Astrocyte (in vitro differentiated cells and primary cell): ENCODE measurements around the gene C1orf226. TPM values are rescaled to one million over a fixed set of nuclear protein-coding genes. Genes with fewer than 3 reads are reported as not detected.

ENCODE experiments used
- DNase-seq: peaks from one replicate; pipeline ENCODE4 v3.0.0-alpha.2; 2010; ENCODE audit warnings: low read depth
- FAIRE-seq: peaks from 2 replicates; lab custom pipeline; 2011; peaks lifted over from hg19 to GRCh38; lab: Jason Lieb, UNC
- H2AFZ ChIP-seq: 2 replicates; pipeline ENCODE4 v1.6.0; 2012; ENCODE audit warnings: low read depth, low read length, inconsistent platforms
- H3K27ac ChIP-seq: 2 replicates; pipeline ENCODE4 v1.5.1; 2011; ENCODE audit warnings: low read depth, low read length, inconsistent platforms
- H3K27me3 ChIP-seq: 2 replicates; pipeline ENCODE4 v1.6.0; 2011; ENCODE audit warnings: low read length, inconsistent platforms; ENCODE audit not compliant: insufficient read depth
- H3K36me3 ChIP-seq: 2 replicates; pipeline ENCODE4 v1.5.1; 2011; ENCODE audit warnings: low read length, inconsistent platforms; ENCODE audit not compliant: insufficient read depth
- H3K4me1 ChIP-seq: 2 replicates; pipeline ENCODE4 v1.5.1; 2011; ENCODE audit warnings: low read length, inconsistent platforms; ENCODE audit not compliant: insufficient read depth
- H3K4me2 ChIP-seq: 2 replicates; pipeline ENCODE4 v1.6.0; 2012; ENCODE audit warnings: low read length, inconsistent platforms
- H3K4me3 ChIP-seq: 2 replicates; pipeline ENCODE4 v1.5.1; 2011; ENCODE audit warnings: low read depth, mild to moderate bottlenecking, low read length, inconsistent platforms; ENCODE audit not compliant: insufficient read depth
- H3K79me2 ChIP-seq: 2 replicates; pipeline ENCODE4 v1.6.0; 2012; ENCODE audit warnings: mild to moderate bottlenecking, low read length, inconsistent platforms; ENCODE audit not compliant: insufficient read depth
- H3K9ac ChIP-seq: 2 replicates; pipeline ENCODE4 v1.6.0; 2012; ENCODE audit warnings: mild to moderate bottlenecking, low read length, inconsistent platforms
- H3K9me3 ChIP-seq: 2 replicates; pipeline ENCODE4 v1.5.1; 2012; ENCODE audit warnings: low read depth, mild to moderate bottlenecking, low read length, inconsistent platforms; ENCODE audit not compliant: insufficient read depth
- H4K20me1 ChIP-seq: 2 replicates; pipeline ENCODE4 v1.6.0; 2012; ENCODE audit warnings: low read length, inconsistent platforms; ENCODE audit not compliant: insufficient read depth
- H3K27ac Mint-ChIP-seq: one replicate; pipeline ENCODE4 v1.8.0; 2021; ENCODE audit warnings: mild to moderate bottlenecking, mixed read lengths; ENCODE audit not compliant: unreplicated experiment
- H3K27me3 Mint-ChIP-seq: one replicate; pipeline ENCODE4 v1.8.0; 2021; ENCODE audit warnings: low read depth, mixed read lengths; ENCODE audit not compliant: unreplicated experiment
- H3K36me3 Mint-ChIP-seq: one replicate; pipeline ENCODE4 v1.8.0; 2021; ENCODE audit warnings: low read depth, mixed read lengths; ENCODE audit not compliant: unreplicated experiment
- H3K4me1 Mint-ChIP-seq: one replicate; pipeline ENCODE4 v1.8.0; 2021; ENCODE audit warnings: low read depth, mixed read lengths; ENCODE audit not compliant: unreplicated experiment
- H3K4me3 Mint-ChIP-seq: one replicate; pipeline ENCODE4 v1.8.0; 2021; ENCODE audit warnings: mild to moderate bottlenecking, moderate library complexity, mixed read lengths; ENCODE audit not compliant: unreplicated experiment
- H3K9me3 Mint-ChIP-seq: one replicate; pipeline ENCODE4 v1.8.0; 2021; ENCODE audit warnings: mild to moderate bottlenecking, mixed read lengths; ENCODE audit not compliant: unreplicated experiment
- CTCF ChIP-seq: IDR thresholded peaks from 2 replicates; pipeline ENCODE4 v1.5.1; 2011; ENCODE audit warnings: low read depth, mild to moderate bottlenecking, inconsistent platforms, low read length, moderate library complexity; ENCODE audit not compliant: insufficient read depth
- EZH2 ChIP-seq: IDR thresholded peaks from 2 replicates; pipeline ENCODE4 v1.6.1; 2012; ENCODE audit warnings: mild to moderate bottlenecking, low read length, inconsistent platforms; ENCODE audit not compliant: insufficient read depth
- total RNA-seq: library from RNA; stranded (reverse); gene quantifications from 2 replicates; pipeline ENCODE4 v1.2.1, GENCODE V29; 2021

Gene C1orf226
- total RNA-seq, 1 donor from 2014 or later = 0.73 TPM

GRCh38 chr1:162373072-162373427, 8.5 kb upstream of the C1orf226 start:
- no peak overlapping the region for H3K4me2 ChIP-seq
- no peaks in the 10 kb centered on the region for H3K79me2 ChIP-seq
- DNase-seq (no peak), FAIRE-seq (no peak)
- Mint-ChIP-seq H3K36me3 (no peaks in the 10 kb centered on the region), H3K9me3 (no peaks in the 10 kb centered on the region), H3K4me1 (peaks cover 19% of the 10 kb centered on the region), H3K4me3 (no peak overlapping the region), H3K27me3 (peaks cover 3% of the 10 kb centered on the region), H3K27ac (no peak overlapping the region)
- H4K20me1 ChIP-seq = no peaks in the 10 kb centered on the region
- no peak overlapping the region for H3K4me3 ChIP-seq
- peaks cover 20% of the 10 kb centered on the region for H3K4me1 ChIP-seq
- no peak overlapping the region for H3K9ac ChIP-seq
- H3K27me3 ChIP-seq = no peaks in the 10 kb centered on the region
- no peak overlapping the region for H3K27ac ChIP-seq
- H3K9me3 ChIP-seq = no peaks in the 10 kb centered on the region
- no peak overlapping the region for H2AFZ ChIP-seq
- no peaks in the 10 kb centered on the region for H3K36me3 ChIP-seq
- TF ChIP-seq EZH2 (no peak), CTCF (no peak)

- TF ChIP-seq EZH2 (no peak), CTCF (no peak)
- Histone ChIP-seq H4K20me1 (no peaks in the 10 kb centered on the region), H3K27me3 (no peaks in the 10 kb centered on the region), H3K4me2 (peak overlapping the region; percentile 42), H3K36me3 (no peaks in the 10 kb centered on the region), H3K4me1 (peaks cover 20% of the 10 kb centered on the region), H3K27ac (no peak overlapping the region), H3K79me2 (no peaks in the 10 kb centered on the region), H3K9ac (no peak overlapping the region), H3K4me3 (no peak overlapping the region), H2AFZ (no peak overlapping the region), H3K9me3 (no peaks in the 10 kb centered on the region)
- FAIRE-seq = no peak
- Mint-ChIP-seq H3K36me3 (no peaks in the 10 kb centered on the region), H3K9me3 (no peaks in the 10 kb centered on the region), H3K27ac (peak overlapping the region; percentile 74), H3K4me3 (peak overlapping the region; percentile 13), H3K27me3 (peaks cover 5% of the 10 kb centered on the region), H3K4me1 (peaks cover 19% of the 10 kb centered on the region)
- DNase-seq = peak; percentile 73
These were observed 7.8 kb upstream of the C1orf226 start for GRCh38 chr1:162373541-162374260.

GRCh38 chr1:162374406-162374805, 7.1 kb upstream of the C1orf226 start:
- H3K4me1 ChIP-seq = peaks cover 20% of the 10 kb centered on the region
- no peak overlapping the region for H3K27ac ChIP-seq
- H3K9me3 Mint-ChIP-seq = no peaks in the 10 kb centered on the region
- H3K27ac Mint-ChIP-seq = no peak overlapping the region
- peak overlapping the region; percentile 42 for H3K4me2 ChIP-seq
- FAIRE-seq = no peak
- no peak overlapping the region for H3K4me3 Mint-ChIP-seq
- H3K79me2 ChIP-seq = no peaks in the 10 kb centered on the region
- peaks cover 8% of the 10 kb centered on the region for H3K27me3 Mint-ChIP-seq
- no peaks in the 10 kb centered on the region for H4K20me1 ChIP-seq
- H3K27me3 ChIP-seq = no peaks in the 10 kb centered on the region
- no peak overlapping the region for H2AFZ ChIP-seq
- no peaks in the 10 kb centered on the region for H3K36me3 Mint-ChIP-seq
- no peak for DNase-seq
- no peak overlapping the region for H3K4me3 ChIP-seq
- H3K4me1 Mint-ChIP-seq = peaks cover 19% of the 10 kb centered on the region
- no peaks in the 10 kb centered on the region for H3K9me3 ChIP-seq
- no peak overlapping the region for H3K9ac ChIP-seq
- TF ChIP-seq CTCF (no peak), EZH2 (no peak)
- no peaks in the 10 kb centered on the region for H3K36me3 ChIP-seq
